ENCODE results near the gene WDR37. TPM values are rescaled to one million over a fixed set of nuclear protein-coding genes. Genes with fewer than 3 reads are reported as not detected.

Gene WDR37
- polyA plus RNA-seq, 1 donor (not counting 4 experiments of a cell fraction or from before 2014, with no cell fraction given), result 16.0 TPM

DNA sequence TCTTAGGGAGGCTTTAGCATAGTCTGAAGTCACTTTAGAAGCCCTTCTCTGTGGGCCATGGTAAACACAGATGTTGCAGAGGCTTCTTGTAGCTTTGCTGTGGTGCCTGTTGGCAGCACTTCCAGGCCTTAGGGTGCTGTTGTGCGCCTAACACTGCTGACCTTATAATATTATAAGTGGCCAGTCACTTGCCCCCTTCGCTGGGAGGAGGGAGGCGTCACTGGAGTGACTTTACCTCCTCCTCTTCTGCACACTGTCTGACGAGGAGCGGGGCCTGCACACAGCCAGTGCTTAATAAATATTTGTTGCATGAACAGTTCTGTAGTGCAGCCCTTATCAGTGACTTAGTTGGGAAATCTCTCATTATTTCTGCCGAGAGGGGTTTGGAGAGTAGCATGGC lies 63.3 kb downstream of the WDR37 start:
- TF ChIP-seq, protein P1, sequence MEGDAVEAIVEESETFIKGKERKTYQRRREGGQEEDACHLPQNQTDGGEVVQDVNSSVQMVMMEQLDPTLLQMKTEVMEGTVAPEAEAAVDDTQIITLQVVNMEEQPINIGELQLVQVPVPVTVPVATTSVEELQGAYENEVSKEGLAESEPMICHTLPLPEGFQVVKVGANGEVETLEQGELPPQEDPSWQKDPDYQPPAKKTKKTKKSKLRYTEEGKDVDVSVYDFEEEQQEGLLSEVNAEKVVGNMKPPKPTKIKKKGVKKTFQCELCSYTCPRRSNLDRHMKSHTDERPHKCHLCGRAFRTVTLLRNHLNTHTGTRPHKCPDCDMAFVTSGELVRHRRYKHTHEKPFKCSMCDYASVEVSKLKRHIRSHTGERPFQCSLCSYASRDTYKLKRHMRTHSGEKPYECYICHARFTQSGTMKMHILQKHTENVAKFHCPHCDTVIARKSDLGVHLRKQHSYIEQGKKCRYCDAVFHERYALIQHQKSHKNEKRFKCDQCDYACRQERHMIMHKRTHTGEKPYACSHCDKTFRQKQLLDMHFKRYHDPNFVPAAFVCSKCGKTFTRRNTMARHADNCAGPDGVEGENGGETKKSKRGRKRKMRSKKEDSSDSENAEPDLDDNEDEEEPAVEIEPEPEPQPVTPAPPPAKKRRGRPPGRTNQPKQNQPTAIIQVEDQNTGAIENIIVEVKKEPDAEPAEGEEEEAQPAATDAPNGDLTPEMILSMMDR (optimal IDR thresholded peaks at IDR 0.05 in 1 of 3, IDR thresholded peaks at IDR 0.05 in 1 of 3, conservative IDR thresholded peaks at IDR 0.05 in 1 of 3; ENCODE audit: extremely low read depth in 1 of 3, insufficient read depth in 2 of 3, low read length in 3 of 3), result no peak
- TF ChIP-seq EZH2 (IDR thresholded peaks at IDR 0.05; ENCODE audit: low read length), result no peak
- Histone ChIP-seq H4K20me1 (ENCODE audit: control insufficient read depth, extremely low read depth, insufficient read depth, low read length) (no peaks in the 10 kb centered on the region), H2AFZ (ENCODE audit: control insufficient read depth, low read length) (no peak overlapping the region), H3K27me3 (ENCODE audit: control insufficient read depth, extremely low read depth, insufficient read depth, low read length) (no peaks in the 10 kb centered on the region), H3K9ac (ENCODE audit: control insufficient read depth, extremely low read depth, insufficient read depth, low read length) (no peak overlapping the region), H3K9me1 (ENCODE audit: control insufficient read depth, extremely low read depth, insufficient read depth, low read length) (no peaks in the 10 kb centered on the region), H3K9me3 (ENCODE audit: control insufficient read depth, low read depth, low read length) (no peaks in the 10 kb centered on the region), H3K4me2 (ENCODE audit: control insufficient read depth, extremely low read depth, insufficient read depth, low read depth, low read length) (no peak overlapping the region), H3K4me3 (ENCODE audit: control insufficient read depth in 2 of 3, extremely low read depth in 1 of 3, insufficient read depth in 2 of 3, low read depth in 1 of 3, low read length in 3 of 3) (no peak overlapping the region), H3K79me2 (ENCODE audit: control insufficient read depth, insufficient read depth, low read length) (peaks cover 24% of the 10 kb centered on the region), H3K27ac (ENCODE audit: control insufficient read depth, insufficient read depth, low read length) (no peak overlapping the region), H3K4me1 (ENCODE audit: control insufficient read depth, extremely low read depth, insufficient read depth, low read length) (no peaks in the 10 kb centered on the region), H3K36me3 (ENCODE audit: control insufficient read depth in 2 of 2, extremely low read depth in 1 of 2, insufficient read depth in 2 of 2, low read length in 2 of 2) (peaks cover 21 to 52% of the 10 kb centered on the region in 2 experiments)
- FAIRE-seq, result no peak
- no peak for DNase-seq (ENCODE audit: low read depth, low spot score)
- dilution Hi-C loops (cut with MboI; ENCODE audit: extremely low pct_ligation_motif_present, low sequenced_read_pairs), result no loop called here

DNA sequence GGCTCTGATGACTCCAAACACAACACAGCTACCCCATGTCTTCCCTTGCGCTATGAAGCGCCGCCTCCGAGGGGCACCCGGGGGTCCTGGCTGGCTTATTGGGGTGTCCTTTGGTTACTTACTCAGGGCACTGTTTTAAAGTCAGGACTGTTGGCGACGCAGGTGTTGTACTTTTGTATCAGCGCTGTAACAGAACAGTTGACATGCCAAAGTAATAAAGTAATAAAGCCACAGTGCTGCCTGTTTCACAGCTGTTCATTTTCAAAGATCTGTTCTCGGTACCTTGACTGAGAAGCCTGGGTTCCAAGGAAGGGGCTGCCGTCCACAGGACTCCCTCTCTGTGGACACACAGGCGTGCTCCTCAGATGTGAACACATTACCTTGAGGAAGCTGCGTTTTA lies 64.1 kb downstream of the WDR37 start:
- FAIRE-seq, result no peak
- no peak overlapping the region for H3K4me3 ChIP-seq (ENCODE audit: control insufficient read depth in 2 of 3, extremely low read depth in 1 of 3, insufficient read depth in 2 of 3, low read depth in 1 of 3, low read length in 3 of 3)
- no peak for TF ChIP-seq EZH2 (IDR thresholded peaks at IDR 0.05; ENCODE audit: low read length)
- TF ChIP-seq, protein P1 (optimal IDR thresholded peaks at IDR 0.05 in 1 of 3, IDR thresholded peaks at IDR 0.05 in 1 of 3, conservative IDR thresholded peaks at IDR 0.05 in 1 of 3; ENCODE audit: extremely low read depth in 1 of 3, insufficient read depth in 2 of 3, low read length in 3 of 3), result no peak
- no peak overlapping the region for H2AFZ ChIP-seq (ENCODE audit: control insufficient read depth, low read length)
- DNase-seq (ENCODE audit: low read depth, low spot score), result no peak
- H3K9me1 ChIP-seq (ENCODE audit: control insufficient read depth, extremely low read depth, insufficient read depth, low read length), result no peaks in the 10 kb centered on the region
- H3K9ac ChIP-seq (ENCODE audit: control insufficient read depth, extremely low read depth, insufficient read depth, low read length), result no peak overlapping the region
- no peaks in the 10 kb centered on the region for H3K9me3 ChIP-seq (ENCODE audit: control insufficient read depth, low read depth, low read length)
- H3K4me2 ChIP-seq (ENCODE audit: control insufficient read depth, extremely low read depth, insufficient read depth, low read depth, low read length), result no peak overlapping the region
- peaks cover 24% of the 10 kb centered on the region for H3K79me2 ChIP-seq (ENCODE audit: control insufficient read depth, insufficient read depth, low read length)
- dilution Hi-C loops (cut with MboI; ENCODE audit: extremely low pct_ligation_motif_present, low sequenced_read_pairs), result no loop called here
- no peaks in the 10 kb centered on the region for H4K20me1 ChIP-seq (ENCODE audit: control insufficient read depth, extremely low read depth, insufficient read depth, low read length)
- no peaks in the 10 kb centered on the region for H3K4me1 ChIP-seq (ENCODE audit: control insufficient read depth, extremely low read depth, insufficient read depth, low read length)
- H3K27me3 ChIP-seq (ENCODE audit: control insufficient read depth, extremely low read depth, insufficient read depth, low read length), result no peaks in the 10 kb centered on the region
- H3K36me3 ChIP-seq (ENCODE audit: control insufficient read depth in 2 of 2, extremely low read depth in 1 of 2, insufficient read depth in 2 of 2, low read length in 2 of 2), result peaks cover 24 to 52% of the 10 kb centered on the region in 2 experiments
- no peak overlapping the region for H3K27ac ChIP-seq (ENCODE audit: control insufficient read depth, insufficient read depth, low read length)
